Natural killer cell (primary cell): ENCODE results near the gene ATP6V1A. TPM values are rescaled to one million over a fixed set of nuclear protein-coding genes. Genes with fewer than 3 reads are reported as not detected.
A peak's percentile ranks its signal among the peaks of the same experiment; 100 is the strongest.

Source experiments
- ATAC-seq, 3 donors: fragments of 150-1000 bp in 2 of 3; fragments of 200-7000 bp in 1 of 3; cut with Tn5 transposase; 1 replicate in 1 of 3; 2 replicates in 2 of 3; pipeline ENCODE4 v1.10.0; 2021; ENCODE audit warnings: mild to moderate bottlenecking in 2 of 3, moderate library complexity in 2 of 3
- DNase-seq, 2 donors: peaks; one replicate each; pipeline versions ENCODE4 v3.0.0 to v3.0.0-alpha.2; 2013 to 2021; ENCODE audit warnings: mixed read lengths in 1 of 2
- H3K27ac ChIP-seq: one replicate; pipeline ENCODE4 v1.5.1; 2013; ENCODE audit warnings: mild to moderate bottlenecking, low read length
- H3K27me3 ChIP-seq: one replicate; pipeline ENCODE4 v1.6.1; 2013; ENCODE audit warnings: low read length; ENCODE audit not compliant: control insufficient read depth, insufficient read depth
- H3K36me3 ChIP-seq: one replicate; pipeline ENCODE4 v1.6.1; 2013; ENCODE audit warnings: low read length; ENCODE audit not compliant: control insufficient read depth, insufficient read depth
- H3K4me1 ChIP-seq: one replicate; pipeline ENCODE4 v1.6.1; 2013; ENCODE audit warnings: low read length; ENCODE audit not compliant: control insufficient read depth, insufficient read depth
- H3K4me3 ChIP-seq: one replicate; pipeline ENCODE4 v1.5.1; 2013; ENCODE audit warnings: low read length
- H3K9me3 ChIP-seq: one replicate; pipeline ENCODE4 v1.6.1; 2013; ENCODE audit warnings: low read length; ENCODE audit not compliant: control insufficient read depth, insufficient read depth
- H3K27ac Mint-ChIP-seq, 2 donors: one replicate each; pipeline ENCODE4 v1.8.0; 2022; ENCODE audit warnings: mild to moderate bottlenecking in 2 of 2, mixed read lengths in 2 of 2, moderate library complexity in 1 of 2
- H3K27me3 Mint-ChIP-seq, 2 donors: one replicate each; pipeline ENCODE4 v1.8.0; 2022; ENCODE audit warnings: low read depth in 2 of 2, mixed read lengths in 2 of 2
- H3K36me3 Mint-ChIP-seq: one replicate; pipeline ENCODE4 v1.8.0; 2022; ENCODE audit warnings: mixed read lengths
- H3K4me1 Mint-ChIP-seq, 2 donors: one replicate each; pipeline ENCODE4 v1.8.0; 2022; ENCODE audit warnings: mixed read lengths in 2 of 2
- H3K4me3 Mint-ChIP-seq: one replicate; pipeline ENCODE4 v1.8.0; 2022; ENCODE audit warnings: mild to moderate bottlenecking, moderate library complexity, mixed read lengths
- H3K9me3 Mint-ChIP-seq, 2 donors: one replicate each; pipeline ENCODE4 v1.8.0; 2022; ENCODE audit warnings: mixed read lengths in 2 of 2
- WGBS: methylation state at CpG from one replicate; pipeline ENCODE4 v1.1.7; 2013; ENCODE audit warnings: missing lambda C conversion rate; ENCODE audit not compliant: insufficient coverage; 5-methylcytosine and 5-hydroxymethylcytosine counted together
- intact Hi-C: fragments of 100-400 bp; cut with micrococcal nuclease; formaldehyde crosslinking; loops from one replicate; pipeline ENCODE4 v1.14.2; 2022
- total RNA-seq, 4 donors: library from RNA; stranded (reverse); fragments of 120-200 nt in 1 of 4; gene quantifications; one replicate each; pipeline versions ENCODE4 v1.2.3 to v1.2.4, GENCODE V29; 2013 to 2022
- TF ChIP-seq, protein P1 (sequence below): fragments of 200-600 bp; IDR thresholded peaks from one replicate; pipeline ENCODE4 v1.8.0; 2022; ENCODE audit warnings: antibody characterized with exemption

The ATP6V1A gene
- total RNA-seq, 3 donors from 2014 or later (not counting 1 experiment from before 2014, with no cell fraction given): 26.3 to 31.9 (median 30.0) TPM

GRCh38 chr3:113769551-113769950, 22.7 kb downstream of the ATP6V1A start:
- no peaks in the 10 kb centered on the region for H3K27me3 ChIP-seq
- Mint-ChIP-seq H3K27ac (no peak overlapping the region), H3K27me3 (no peaks in the 10 kb centered on the region), H3K4me1 (peaks cover 13 to 17% of the 10 kb centered on the region in 2 donors), H3K36me3 (no peaks in the 10 kb centered on the region), H3K4me3 (no peak overlapping the region), H3K9me3 (no peaks in the 10 kb centered on the region)
- no peak overlapping the region for H3K27ac ChIP-seq
- H3K4me3 ChIP-seq: no peak overlapping the region
- TF ChIP-seq, protein P1, sequence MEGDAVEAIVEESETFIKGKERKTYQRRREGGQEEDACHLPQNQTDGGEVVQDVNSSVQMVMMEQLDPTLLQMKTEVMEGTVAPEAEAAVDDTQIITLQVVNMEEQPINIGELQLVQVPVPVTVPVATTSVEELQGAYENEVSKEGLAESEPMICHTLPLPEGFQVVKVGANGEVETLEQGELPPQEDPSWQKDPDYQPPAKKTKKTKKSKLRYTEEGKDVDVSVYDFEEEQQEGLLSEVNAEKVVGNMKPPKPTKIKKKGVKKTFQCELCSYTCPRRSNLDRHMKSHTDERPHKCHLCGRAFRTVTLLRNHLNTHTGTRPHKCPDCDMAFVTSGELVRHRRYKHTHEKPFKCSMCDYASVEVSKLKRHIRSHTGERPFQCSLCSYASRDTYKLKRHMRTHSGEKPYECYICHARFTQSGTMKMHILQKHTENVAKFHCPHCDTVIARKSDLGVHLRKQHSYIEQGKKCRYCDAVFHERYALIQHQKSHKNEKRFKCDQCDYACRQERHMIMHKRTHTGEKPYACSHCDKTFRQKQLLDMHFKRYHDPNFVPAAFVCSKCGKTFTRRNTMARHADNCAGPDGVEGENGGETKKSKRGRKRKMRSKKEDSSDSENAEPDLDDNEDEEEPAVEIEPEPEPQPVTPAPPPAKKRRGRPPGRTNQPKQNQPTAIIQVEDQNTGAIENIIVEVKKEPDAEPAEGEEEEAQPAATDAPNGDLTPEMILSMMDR: no peak
- intact Hi-C loops: no loop called here
- H3K9me3 ChIP-seq: no peaks in the 10 kb centered on the region
- no peaks in the 10 kb centered on the region for H3K36me3 ChIP-seq
- no peak for DNase-seq
- no peaks in the 10 kb centered on the region for H3K4me1 ChIP-seq
- ATAC-seq: peak in 1 of 3 donors; percentile 52

- H3K27ac Mint-ChIP-seq: no peak overlapping the region
- Histone ChIP-seq H3K4me1 (no peaks in the 10 kb centered on the region), H3K9me3 (no peaks in the 10 kb centered on the region), H3K36me3 (no peaks in the 10 kb centered on the region), H3K27me3 (no peaks in the 10 kb centered on the region), H3K4me3 (no peak overlapping the region), H3K27ac (no peak overlapping the region)
- no peaks in the 10 kb centered on the region for H3K36me3 Mint-ChIP-seq
- H3K4me3 Mint-ChIP-seq: no peak overlapping the region
- no peak for ATAC-seq
- H3K4me1 Mint-ChIP-seq: peaks cover 12 to 13% of the 10 kb centered on the region in 2 donors
- TF ChIP-seq, protein P1: no peak
- intact Hi-C loops: no loop called here
- no peaks in the 10 kb centered on the region for H3K27me3 Mint-ChIP-seq
- no peaks in the 10 kb centered on the region for H3K9me3 Mint-ChIP-seq
- no peak for DNase-seq
Measured at GRCh38 chr3:113771993-113772392, 25.2 kb downstream of the ATP6V1A start.

DNA sequence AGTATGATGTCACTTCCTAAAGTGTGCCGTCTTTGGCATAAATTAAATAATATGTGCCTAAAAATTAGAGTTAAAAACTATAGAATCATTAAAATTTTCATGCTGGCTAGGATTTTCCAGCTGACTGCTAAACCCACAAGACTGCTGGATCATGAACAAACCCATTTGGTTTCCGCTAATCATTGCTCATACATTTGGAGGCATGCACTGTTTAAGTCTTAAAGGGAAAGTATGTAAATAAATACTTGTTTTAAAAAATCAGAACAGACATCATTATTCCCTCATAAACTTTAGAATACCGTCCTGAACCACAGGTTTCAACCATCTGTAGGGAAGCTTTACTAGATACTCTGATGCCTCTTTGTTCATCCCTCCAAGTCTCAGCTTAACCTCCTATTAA, 26.5 kb downstream of the ATP6V1A start:
- Mint-ChIP-seq H3K27me3 (no peaks in the 10 kb centered on the region), H3K36me3 (no peaks in the 10 kb centered on the region), H3K4me1 (peaks cover 13 to 19% of the 10 kb centered on the region in 2 donors), H3K9me3 (no peaks in the 10 kb centered on the region), H3K27ac (no peak overlapping the region), H3K4me3 (no peak overlapping the region)
- 81% methylated on average over 1 of the region's 3 CpGs for WGBS
- H3K4me3 ChIP-seq: no peak overlapping the region
- no peak for DNase-seq
- H3K27ac ChIP-seq: no peak overlapping the region
- H3K9me3 ChIP-seq: no peaks in the 10 kb centered on the region
- ATAC-seq: no peak
- no peaks in the 10 kb centered on the region for H3K27me3 ChIP-seq
- H3K36me3 ChIP-seq: no peaks in the 10 kb centered on the region
- TF ChIP-seq, protein P1: no peak
- H3K4me1 ChIP-seq: no peaks in the 10 kb centered on the region
- intact Hi-C loops: no loop called here

DNA sequence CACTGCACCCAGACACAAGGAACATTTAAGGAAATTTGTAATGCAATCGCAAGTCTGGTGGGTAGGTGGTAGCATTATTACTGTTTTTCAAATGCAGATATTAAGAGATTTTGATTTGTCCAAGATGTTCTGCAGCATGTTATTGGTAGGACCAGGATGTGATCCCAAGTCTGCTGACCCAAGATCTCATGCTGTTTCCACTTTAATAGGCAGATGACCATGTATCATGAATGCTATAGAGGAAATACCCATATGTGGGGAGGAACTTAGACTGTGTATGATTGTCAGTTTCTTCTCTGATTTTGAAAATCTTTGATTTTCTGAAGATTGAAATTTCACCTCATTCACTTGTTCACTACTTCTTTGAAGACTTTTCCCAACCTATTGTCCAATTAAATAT, 28.7 kb downstream of the ATP6V1A start:
- no peak overlapping the region for H3K27ac ChIP-seq
- no peak overlapping the region for H3K4me3 Mint-ChIP-seq
- ATAC-seq: no peak

More for the DNA sequence above, 28.7 kb downstream of the ATP6V1A start:
- WGBS: 95% methylated on average over 1 of the region's 1 CpG
- Histone ChIP-seq H3K27me3 (no peaks in the 10 kb centered on the region), H3K4me1 (no peaks in the 10 kb centered on the region), H3K4me3 (no peak overlapping the region), H3K36me3 (peaks cover 6% of the 10 kb centered on the region), H3K9me3 (no peaks in the 10 kb centered on the region)
- H3K4me1 Mint-ChIP-seq: peaks cover 13 to 19% of the 10 kb centered on the region in 2 donors
- no peak for DNase-seq
- H3K27me3 Mint-ChIP-seq: no peaks in the 10 kb centered on the region
- H3K27ac Mint-ChIP-seq: no peak overlapping the region
- intact Hi-C loops: no loop called here
- no peaks in the 10 kb centered on the region for H3K9me3 Mint-ChIP-seq
- no peaks in the 10 kb centered on the region for H3K36me3 Mint-ChIP-seq
- TF ChIP-seq, protein P1: no peak
